ENCODE data around the gene DGCR8. TPM values are rescaled to one million over a fixed set of nuclear protein-coding genes. Genes with fewer than 3 reads are reported as not detected.

DGCR8 gene
- 36.5 TPM for polyA plus RNA-seq
- long read RNA-seq, donor 1, full-length matches to known transcripts = 1 of 1 reads
- long read RNA-seq, donor 1, partial matches to known transcripts = 0 of 1 reads
- long read RNA-seq, donor 1, other reads (novel, unspliced or antisense) = 0 of 1 reads
- long read RNA-seq, donor 2, full-length matches to known transcripts = 2 of 2 reads
- long read RNA-seq, donor 2, partial matches to known transcripts = 0 of 2 reads
- long read RNA-seq, donor 2, other reads (novel, unspliced or antisense) = 0 of 2 reads
- long read RNA-seq, donor 3, full-length matches to known transcripts = 3 of 3 reads
- long read RNA-seq, donor 3, partial matches to known transcripts = 0 of 3 reads
- long read RNA-seq, donor 3, other reads (novel, unspliced or antisense) = 0 of 3 reads
- long read RNA-seq, donor 4 = 0 reads
- long read RNA-seq, donor 5 = 0 reads
- long read RNA-seq, donor 6, full-length matches to known transcripts = 2 of 2 reads
- long read RNA-seq, donor 6, partial matches to known transcripts = 0 of 2 reads
- long read RNA-seq, donor 6, other reads (novel, unspliced or antisense) = 0 of 2 reads
- long read RNA-seq, donor 7, partial matches to known transcripts = 0 of 1 reads
- long read RNA-seq, donor 7, other reads (novel, unspliced or antisense) = 0 of 1 reads
- long read RNA-seq, donor 8, full-length matches to known transcripts = 3 of 3 reads
- long read RNA-seq, donor 8, partial matches to known transcripts = 0 of 3 reads
- long read RNA-seq, donor 8, other reads (novel, unspliced or antisense) = 0 of 3 reads
- long read RNA-seq, donor 9, full-length matches to known transcripts = 1 of 1 reads
- long read RNA-seq, donor 9, partial matches to known transcripts = 0 of 1 reads
- long read RNA-seq, donor 9, other reads (novel, unspliced or antisense) = 0 of 1 reads
- long read RNA-seq, donor 10, full-length matches to known transcripts = 1 of 1 reads
- long read RNA-seq, donor 10, partial matches to known transcripts = 0 of 1 reads
- long read RNA-seq, donor 10, other reads (novel, unspliced or antisense) = 0 of 1 reads
- long read RNA-seq, donor 11, full-length matches to known transcripts = 1 of 24 reads
- long read RNA-seq, donor 11, partial matches to known transcripts = 23 of 24 reads
- long read RNA-seq, donor 11, other reads (novel, unspliced or antisense) = 0 of 24 reads

DNA sequence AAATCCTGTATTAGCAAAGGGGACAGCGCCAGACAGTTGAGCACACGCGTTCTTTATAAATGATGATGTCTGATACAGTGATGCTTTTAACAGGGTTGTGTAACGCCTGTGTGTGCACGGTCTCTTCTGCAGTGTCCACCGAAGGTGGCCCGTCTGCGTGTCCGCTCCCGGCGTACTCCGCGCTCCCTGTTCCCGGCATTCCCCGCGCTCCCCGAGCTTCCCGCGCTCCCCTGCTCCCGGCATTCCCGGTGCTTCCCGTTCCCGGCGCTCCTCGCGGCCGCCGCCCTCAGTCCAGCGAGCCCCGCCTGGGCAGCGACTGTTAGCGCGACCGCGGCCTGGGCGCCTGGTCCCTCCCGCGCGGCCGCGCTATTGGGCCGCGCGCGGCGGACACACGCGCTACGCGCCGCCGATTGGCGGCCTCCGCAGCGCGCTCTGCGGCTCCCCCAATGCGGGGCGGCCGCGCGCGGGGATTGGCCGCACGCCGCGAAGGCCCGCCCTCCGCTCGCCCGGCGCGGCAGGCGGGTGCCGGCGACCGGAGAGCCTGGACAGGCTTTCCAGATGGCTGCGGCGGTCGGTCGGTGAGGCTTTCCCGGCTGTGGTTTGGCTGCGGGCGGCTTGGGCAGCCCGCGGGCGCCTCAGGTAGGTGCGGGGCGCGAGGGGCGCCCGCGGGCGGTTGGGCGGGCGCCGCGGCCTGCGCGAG, at the start of gene DGCR8:
TSS of gene DGCR8 (plus strand) at position 497 of the 700 bp plus-strand sequence. CDS start 5,723 bp downstream, outside the sequence.
- peak within 1 kb of the TSS; percentile 90 for H3K27ac ChIP-seq (ENCODE audit: low read length)
- DNase-seq = peak; percentile 97 to 99
- no peaks in the 10 kb centered on the region for H3K9me3 ChIP-seq (ENCODE audit: control insufficient read depth, low read depth, low read length)
- no peaks in the 10 kb centered on the region for H3K27me3 ChIP-seq (ENCODE audit: control insufficient read depth, insufficient read depth, low read length)
- whole genome bisulfite sequencing (ENCODE audit: insufficient coverage, low lambda C conversion rate) = no CpG with 5 or more reads among the region's 100 CpGs
- H3K4me3 ChIP-seq (ENCODE audit: low read length) = peak within 1 kb of the TSS; percentile 79
- peaks cover 4% of the 10 kb centered on the region for H3K36me3 ChIP-seq (ENCODE audit: control insufficient read depth, insufficient read depth, low read length)
- peaks cover 25% of the 10 kb centered on the region for H3K4me1 ChIP-seq (ENCODE audit: control insufficient read depth, insufficient read depth, low read length)

DNA sequence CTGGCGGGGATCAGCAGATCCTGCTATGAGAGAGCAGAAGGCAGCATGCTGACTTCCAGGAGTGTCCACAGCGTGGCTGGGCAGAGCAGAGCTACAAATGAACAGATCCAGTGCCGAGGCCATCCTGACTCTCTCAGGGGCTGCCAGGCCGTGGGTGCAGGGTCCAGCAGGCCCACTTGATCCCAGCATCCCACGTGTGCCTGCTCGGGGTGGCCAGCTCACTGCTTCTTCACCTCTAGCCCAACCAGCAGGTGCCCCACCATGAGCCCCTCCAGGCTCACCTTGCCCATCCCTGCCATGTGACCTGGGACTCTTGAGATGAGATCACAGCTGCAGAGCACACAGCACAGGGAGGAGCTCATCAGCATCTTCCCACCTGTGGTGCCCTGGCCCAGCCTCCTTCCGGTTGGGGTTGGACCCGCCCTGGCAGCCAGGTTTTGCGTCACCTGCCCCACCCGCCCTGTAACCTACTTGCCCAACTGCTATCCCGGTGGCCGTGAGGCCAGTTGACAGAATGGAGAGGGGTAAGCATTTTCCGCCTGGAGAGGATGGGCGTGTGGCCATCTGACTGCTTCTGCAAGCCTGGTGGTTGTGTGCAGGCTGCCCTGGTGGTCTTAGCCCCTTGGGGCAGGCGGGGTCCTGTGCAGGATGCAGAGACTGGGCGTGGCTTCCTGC, 48.2 kb upstream of the DGCR8 start:
- H3K27ac ChIP-seq (ENCODE audit: low read length) = no peak overlapping the region
- no peaks in the 10 kb centered on the region for H3K4me1 ChIP-seq (ENCODE audit: control insufficient read depth, insufficient read depth, low read length)
- peaks cover 5% of the 10 kb centered on the region for H3K36me3 ChIP-seq (ENCODE audit: control insufficient read depth, insufficient read depth, low read length)
- DNase-seq = no peak
- WGBS (ENCODE audit: insufficient coverage, low lambda C conversion rate) = no CpG with 5 or more reads among the region's 16 CpGs
- no peaks in the 10 kb centered on the region for H3K27me3 ChIP-seq (ENCODE audit: control insufficient read depth, insufficient read depth, low read length)
- H3K9me3 ChIP-seq (ENCODE audit: control insufficient read depth, low read depth, low read length) = no peaks in the 10 kb centered on the region
- H3K4me3 ChIP-seq (ENCODE audit: low read length) = no peak overlapping the region

DNA sequence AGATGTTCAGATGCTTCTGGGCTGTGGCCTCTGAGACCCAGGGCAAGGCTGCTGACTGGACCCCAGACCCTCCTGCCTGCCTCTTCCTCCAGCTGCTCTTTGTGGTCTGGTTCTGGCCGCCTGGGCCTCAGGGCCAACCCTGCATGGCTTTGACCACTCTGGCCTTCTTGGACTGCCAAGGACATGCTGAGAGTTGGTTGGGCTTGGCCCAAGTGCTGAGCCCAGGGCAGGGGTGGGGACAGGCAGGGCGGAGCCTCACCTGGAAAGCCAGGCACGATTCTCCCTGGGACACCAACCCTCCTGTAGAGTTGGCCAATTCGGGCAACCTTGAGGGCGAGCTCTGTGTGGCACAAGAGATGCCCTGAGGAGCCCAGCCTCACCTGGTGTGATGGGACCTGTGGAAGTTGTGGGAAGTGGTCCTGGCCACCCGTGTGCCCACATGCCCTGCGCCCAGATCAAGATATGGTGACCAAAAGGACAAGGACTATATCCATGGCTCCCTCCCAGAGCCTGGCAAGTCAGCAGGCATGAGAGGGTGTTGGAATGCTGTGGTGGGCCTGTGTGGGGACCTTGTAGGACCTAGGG, 47.5 kb upstream of the DGCR8 start:
- Histone ChIP-seq H3K27ac (ENCODE audit: low read length) (no peak overlapping the region), H3K4me3 (ENCODE audit: low read length) (no peak overlapping the region), H3K27me3 (ENCODE audit: control insufficient read depth, insufficient read depth, low read length) (no peaks in the 10 kb centered on the region), H3K9me3 (ENCODE audit: control insufficient read depth, low read depth, low read length) (no peaks in the 10 kb centered on the region), H3K36me3 (ENCODE audit: control insufficient read depth, insufficient read depth, low read length) (peaks cover 7% of the 10 kb centered on the region), H3K4me1 (ENCODE audit: control insufficient read depth, insufficient read depth, low read length) (no peaks in the 10 kb centered on the region)
- DNase-seq = no peak
- no CpG with 5 or more reads among the region's 7 CpGs for WGBS (ENCODE audit: insufficient coverage, low lambda C conversion rate)

DNA sequence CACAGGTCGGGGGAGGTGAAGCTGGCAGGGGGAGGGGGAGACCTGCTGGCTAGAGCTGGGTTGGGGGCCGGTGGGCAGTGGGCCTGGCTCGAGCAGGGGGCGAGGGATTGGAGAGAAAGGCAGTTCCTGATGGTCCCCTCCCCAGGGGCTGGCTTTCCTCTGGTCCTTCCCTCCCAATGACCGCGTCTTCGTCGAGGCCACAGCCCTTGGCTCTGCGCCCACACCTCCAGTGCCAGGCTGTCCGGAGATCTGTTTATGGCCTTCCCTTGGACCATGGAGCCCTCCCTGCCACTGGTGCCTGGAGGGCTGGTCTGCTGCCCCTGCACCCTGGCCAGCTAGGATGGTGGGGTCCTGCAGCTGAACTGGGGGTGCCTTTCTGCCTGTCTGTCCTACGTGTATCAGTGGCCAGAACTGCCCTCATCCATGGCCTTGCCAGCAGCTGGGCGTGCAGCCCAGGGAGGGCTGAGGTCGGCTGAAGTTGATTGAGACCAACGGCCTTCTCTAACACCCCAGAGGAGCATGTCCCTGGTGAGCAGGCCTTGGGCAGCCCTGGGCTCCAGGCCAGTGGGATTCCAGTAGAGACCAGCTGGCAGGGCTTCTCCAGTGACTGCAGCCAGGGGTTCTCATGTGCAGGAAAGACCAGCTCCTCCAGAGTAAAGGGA, 46.9 kb upstream of the DGCR8 start:
- peaks cover 8% of the 10 kb centered on the region for H3K36me3 ChIP-seq (ENCODE audit: control insufficient read depth, insufficient read depth, low read length)
- no peaks in the 10 kb centered on the region for H3K9me3 ChIP-seq (ENCODE audit: control insufficient read depth, low read depth, low read length)
- no peaks in the 10 kb centered on the region for H3K4me1 ChIP-seq (ENCODE audit: control insufficient read depth, insufficient read depth, low read length)
- no peak overlapping the region for H3K27ac ChIP-seq (ENCODE audit: low read length)
- H3K4me3 ChIP-seq (ENCODE audit: low read length) = no peak overlapping the region
- WGBS (ENCODE audit: insufficient coverage, low lambda C conversion rate) = no CpG with 5 or more reads among the region's 14 CpGs
- no peaks in the 10 kb centered on the region for H3K27me3 ChIP-seq (ENCODE audit: control insufficient read depth, insufficient read depth, low read length)
- no peak for DNase-seq

DNA sequence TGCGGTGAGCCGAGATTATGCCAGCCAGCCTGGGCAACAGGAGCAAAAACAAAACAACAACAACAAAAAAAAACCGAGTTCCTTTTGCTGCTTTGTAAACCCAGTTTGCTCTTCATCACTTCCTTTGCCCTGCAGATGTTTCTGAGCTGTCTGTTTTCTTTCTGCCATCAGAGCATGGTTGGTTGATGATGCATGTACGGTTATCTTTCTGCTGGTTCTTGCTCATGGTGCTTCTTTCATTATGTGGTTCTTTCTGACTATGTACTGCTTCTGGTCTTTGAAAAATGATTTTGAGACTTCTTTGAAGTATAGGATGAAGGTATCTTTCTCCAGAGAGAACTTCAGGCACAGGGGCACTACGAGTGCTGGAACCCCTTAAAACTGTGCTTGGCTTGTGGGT, 45.9 kb upstream of the DGCR8 start:
- Histone ChIP-seq H3K36me3 (ENCODE audit: control insufficient read depth, insufficient read depth, low read length) (peaks cover 10% of the 10 kb centered on the region), H3K9me3 (ENCODE audit: control insufficient read depth, low read depth, low read length) (no peaks in the 10 kb centered on the region), H3K27ac (ENCODE audit: low read length) (no peak overlapping the region), H3K27me3 (ENCODE audit: control insufficient read depth, insufficient read depth, low read length) (no peaks in the 10 kb centered on the region), H3K4me1 (ENCODE audit: control insufficient read depth, insufficient read depth, low read length) (no peaks in the 10 kb centered on the region), H3K4me3 (ENCODE audit: low read length) (no peak overlapping the region)
- WGBS (ENCODE audit: insufficient coverage, low lambda C conversion rate) = 80% methylated on average over 1 of the region's 5 CpGs
- no peak for DNase-seq

DNA sequence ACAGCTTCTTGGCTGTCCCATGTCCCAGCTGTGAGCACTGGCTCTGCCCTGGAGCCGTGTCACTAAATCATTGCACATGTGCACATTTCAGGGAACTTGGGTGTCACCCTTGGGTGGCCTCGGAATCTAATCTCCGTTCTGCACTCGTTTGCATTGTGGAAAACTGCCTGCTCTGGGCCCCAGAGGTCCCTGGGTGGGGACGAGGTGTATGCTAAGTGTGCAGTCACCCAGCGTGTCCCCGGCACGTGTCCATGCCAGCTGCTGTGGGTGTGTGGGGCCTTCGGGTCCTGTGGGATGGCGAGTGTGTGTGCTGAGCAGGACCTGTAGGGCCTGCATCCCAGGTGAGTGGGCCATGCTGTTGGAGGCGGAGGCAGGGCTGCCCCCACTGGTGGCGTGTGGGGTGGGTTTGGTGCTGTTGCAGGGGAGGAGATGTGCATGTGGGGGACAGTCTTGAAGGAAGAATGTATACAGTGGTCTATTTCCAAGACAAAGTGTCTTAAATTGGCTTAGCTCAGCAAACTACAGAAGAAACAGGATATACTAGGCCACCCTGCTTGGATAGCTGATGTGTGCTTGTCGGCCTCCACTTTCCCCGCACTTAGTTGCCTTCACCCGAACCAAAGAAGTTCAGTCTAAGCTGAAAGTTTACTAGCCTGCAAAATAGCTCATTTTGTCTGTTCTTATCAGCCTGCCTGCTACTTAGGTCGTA, 44.5 kb upstream of the DGCR8 start:
- no peak for DNase-seq
- WGBS (ENCODE audit: insufficient coverage, low lambda C conversion rate) = no CpG with 5 or more reads among the region's 16 CpGs
- Histone ChIP-seq H3K9me3 (ENCODE audit: control insufficient read depth, low read depth, low read length) (no peaks in the 10 kb centered on the region), H3K4me3 (ENCODE audit: low read length) (no peak overlapping the region), H3K27me3 (ENCODE audit: control insufficient read depth, insufficient read depth, low read length) (no peaks in the 10 kb centered on the region), H3K4me1 (ENCODE audit: control insufficient read depth, insufficient read depth, low read length) (no peaks in the 10 kb centered on the region), H3K27ac (ENCODE audit: low read length) (no peak overlapping the region), H3K36me3 (ENCODE audit: control insufficient read depth, insufficient read depth, low read length) (peaks cover 10% of the 10 kb centered on the region)

DNA sequence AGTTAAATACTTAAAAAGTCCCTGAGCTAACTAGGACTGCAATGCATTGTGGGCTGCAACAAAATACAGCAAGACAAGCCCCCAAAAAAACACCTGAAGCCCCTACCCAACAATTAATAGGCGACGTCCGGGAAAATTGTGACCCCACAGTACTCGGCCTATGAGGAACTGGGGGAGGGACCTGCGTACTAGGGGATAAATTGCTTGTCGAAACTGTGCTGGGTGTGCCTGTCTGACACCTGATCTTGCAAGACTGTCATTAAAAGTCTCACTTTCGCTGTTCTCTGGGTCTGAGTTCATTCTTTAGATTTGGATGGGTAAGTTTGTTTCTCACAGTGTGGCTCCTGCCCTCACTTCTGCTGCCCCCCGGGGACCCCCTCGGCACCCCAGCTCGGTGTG, 44.0 kb upstream of the DGCR8 start:
- no CpG with 5 or more reads among the region's 10 CpGs for WGBS (ENCODE audit: insufficient coverage, low lambda C conversion rate)
- Histone ChIP-seq H3K9me3 (ENCODE audit: control insufficient read depth, low read depth, low read length) (no peaks in the 10 kb centered on the region), H3K4me3 (ENCODE audit: low read length) (no peak overlapping the region), H3K4me1 (ENCODE audit: control insufficient read depth, insufficient read depth, low read length) (no peaks in the 10 kb centered on the region), H3K36me3 (ENCODE audit: control insufficient read depth, insufficient read depth, low read length) (peaks cover 12% of the 10 kb centered on the region), H3K27ac (ENCODE audit: low read length) (no peak overlapping the region), H3K27me3 (ENCODE audit: control insufficient read depth, insufficient read depth, low read length) (no peaks in the 10 kb centered on the region)
- no peak for DNase-seq

DNA sequence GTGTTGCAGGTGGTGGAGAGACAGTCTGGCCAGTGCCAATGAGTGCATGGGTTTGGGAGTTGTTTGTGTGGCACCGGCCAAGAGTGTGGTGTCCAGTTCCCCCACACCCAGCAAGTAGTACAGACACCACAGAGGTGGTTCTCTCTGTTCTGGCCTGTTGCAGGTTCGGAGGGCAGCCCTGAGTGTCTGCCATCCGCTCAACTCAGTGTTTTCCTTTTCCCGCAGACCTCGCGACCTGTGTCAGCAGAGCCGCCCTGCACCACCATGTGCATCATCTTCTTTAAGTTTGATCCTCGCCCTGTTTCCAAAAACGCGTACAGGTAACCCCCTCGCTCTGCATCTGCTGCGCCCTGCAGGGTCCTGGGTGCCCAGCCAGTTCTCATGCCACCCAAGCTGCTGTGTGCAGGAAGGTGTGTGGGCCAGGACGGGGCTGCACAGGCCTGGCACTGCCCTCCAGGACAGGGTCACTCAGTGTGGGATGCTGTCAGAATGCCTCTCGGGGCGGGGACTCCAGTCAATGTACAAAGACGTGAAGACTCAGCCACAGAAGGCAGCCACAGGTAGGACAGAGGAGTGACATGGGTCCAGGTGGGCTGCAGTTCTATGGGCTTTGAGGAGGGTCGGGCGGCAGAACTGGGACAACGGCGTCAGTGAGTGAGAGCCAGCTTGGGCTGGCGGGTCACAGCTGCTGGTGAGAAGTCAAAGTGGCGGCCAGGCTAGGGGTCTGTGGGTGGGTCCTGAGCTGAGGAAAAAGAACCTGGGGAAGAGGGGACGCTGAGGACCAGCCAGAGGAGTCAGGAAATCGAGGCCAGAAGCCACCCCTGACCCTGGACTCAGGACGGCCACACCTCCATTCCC, 43.3 kb upstream of the DGCR8 start:
- no peaks in the 10 kb centered on the region for H3K27me3 ChIP-seq (ENCODE audit: control insufficient read depth, insufficient read depth, low read length)
- no peaks in the 10 kb centered on the region for H3K4me1 ChIP-seq (ENCODE audit: control insufficient read depth, insufficient read depth, low read length)
- no peak overlapping the region for H3K4me3 ChIP-seq (ENCODE audit: low read length)
- no CpG with 5 or more reads among the region's 25 CpGs for WGBS (ENCODE audit: insufficient coverage, low lambda C conversion rate)
- DNase-seq = no peak
- no peak overlapping the region for H3K27ac ChIP-seq (ENCODE audit: low read length)
- H3K36me3 ChIP-seq (ENCODE audit: control insufficient read depth, insufficient read depth, low read length) = peaks cover 12% of the 10 kb centered on the region
- no peaks in the 10 kb centered on the region for H3K9me3 ChIP-seq (ENCODE audit: control insufficient read depth, low read depth, low read length)

Measured in large intestine (tissue), 12 donors.